Activated naive CD8-positive, alpha-beta T cell (primary cell): ENCODE data around the gene SLC25A47.
"Not testable (repeated sequence)": the region's sequence is repeated elsewhere in the genome, so short reads cannot be mapped to it uniquely, and the experiment has no call there.

Source experiments
- H3K27ac Mint-ChIP-seq: one replicate; pipeline ENCODE4 v1.8.0; 2021; ENCODE audit warnings: mixed read lengths
- H3K27me3 Mint-ChIP-seq: one replicate; pipeline ENCODE4 v1.8.0; 2021; ENCODE audit warnings: mixed read lengths
- H3K36me3 Mint-ChIP-seq: one replicate; pipeline ENCODE4 v1.8.0; 2021; ENCODE audit warnings: mixed read lengths
- H3K4me1 Mint-ChIP-seq: one replicate; pipeline ENCODE4 v1.8.0; 2021; ENCODE audit warnings: low read depth, mixed read lengths
- H3K4me3 Mint-ChIP-seq: one replicate; pipeline ENCODE4 v1.8.0; 2021; ENCODE audit warnings: mild to moderate bottlenecking, mixed read lengths
- H3K9me3 Mint-ChIP-seq: one replicate; pipeline ENCODE4 v1.8.0; 2021; ENCODE audit warnings: low read depth, mixed read lengths

Gene SLC25A47

DNA sequence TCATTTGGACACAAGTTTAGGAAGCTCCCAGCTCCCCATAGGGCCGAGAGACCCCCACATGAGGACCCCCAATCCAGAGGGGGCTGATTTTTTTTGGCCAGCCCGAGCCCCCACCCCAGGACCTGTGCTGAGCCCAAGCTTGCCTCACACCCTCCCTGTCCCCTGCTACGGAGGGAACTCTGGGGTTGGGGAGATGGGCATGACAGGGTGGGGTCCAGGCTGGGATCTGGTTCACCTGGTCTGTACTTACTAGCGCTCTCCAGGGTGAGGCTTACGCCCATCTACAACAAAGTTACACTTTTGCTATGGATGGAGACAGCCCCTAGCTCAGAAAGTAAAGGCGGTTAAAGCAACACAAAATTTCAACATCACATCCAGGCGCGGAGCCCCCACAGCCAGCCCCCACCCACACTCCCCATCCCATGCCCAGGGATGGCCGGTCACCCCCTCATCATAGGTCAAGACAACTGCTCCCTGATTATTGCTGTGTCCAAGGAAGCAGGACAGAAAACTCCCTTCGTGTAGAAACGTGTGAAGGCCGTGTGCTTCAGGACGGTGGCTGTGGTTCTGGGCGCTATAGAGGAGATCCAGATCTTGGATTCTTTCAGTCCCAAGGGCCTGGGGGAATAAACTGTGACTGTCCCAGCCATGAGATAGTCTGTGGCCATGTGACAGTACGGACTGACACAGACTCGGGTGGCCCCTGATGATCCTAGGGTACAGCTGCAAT lies 27.6 kb upstream of the SLC25A47 start:
- no peaks in the 10 kb centered on the region for H3K27me3 Mint-ChIP-seq
- H3K27ac Mint-ChIP-seq: no peak overlapping the region
- H3K36me3 Mint-ChIP-seq: no peaks in the 10 kb centered on the region
- no peak overlapping the region for H3K4me3 Mint-ChIP-seq
- no peaks in the 10 kb centered on the region for H3K9me3 Mint-ChIP-seq
- H3K4me1 Mint-ChIP-seq: peaks cover 2% of the 10 kb centered on the region

DNA sequence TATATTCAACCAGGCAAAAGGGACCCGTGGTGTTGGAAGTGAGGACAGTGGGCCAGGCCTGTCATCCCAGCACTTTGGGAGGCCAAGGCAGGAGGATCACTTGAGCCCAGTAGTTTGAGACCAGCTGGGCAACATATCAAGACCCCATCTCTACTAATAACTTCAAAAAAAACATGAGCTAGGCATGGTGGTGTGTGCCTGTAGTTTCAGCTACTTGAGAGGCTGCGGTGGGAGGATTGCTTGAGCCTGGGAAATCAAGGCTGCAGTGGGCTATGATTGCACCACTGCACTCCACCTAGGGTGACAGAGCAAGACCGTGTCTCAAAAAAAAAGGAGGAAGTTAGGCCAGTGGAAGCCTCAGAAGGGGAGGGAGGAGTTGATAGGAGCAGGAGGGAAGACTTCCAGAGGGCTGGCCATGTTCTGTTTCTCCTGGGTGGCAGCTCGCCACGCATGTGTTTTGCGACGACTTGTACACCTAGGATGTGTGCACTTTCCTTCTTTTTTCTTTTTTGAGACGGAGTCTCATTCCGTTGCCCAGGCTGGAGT lies 27.0 kb upstream of the SLC25A47 start:
- no peaks in the 10 kb centered on the region for H3K27me3 Mint-ChIP-seq
- peaks cover 2% of the 10 kb centered on the region for H3K4me1 Mint-ChIP-seq
- no peaks in the 10 kb centered on the region for H3K36me3 Mint-ChIP-seq
- H3K27ac Mint-ChIP-seq: peak overlapping the region; percentile 64
- H3K9me3 Mint-ChIP-seq: no peaks in the 10 kb centered on the region
- H3K4me3 Mint-ChIP-seq: no peak overlapping the region

DNA sequence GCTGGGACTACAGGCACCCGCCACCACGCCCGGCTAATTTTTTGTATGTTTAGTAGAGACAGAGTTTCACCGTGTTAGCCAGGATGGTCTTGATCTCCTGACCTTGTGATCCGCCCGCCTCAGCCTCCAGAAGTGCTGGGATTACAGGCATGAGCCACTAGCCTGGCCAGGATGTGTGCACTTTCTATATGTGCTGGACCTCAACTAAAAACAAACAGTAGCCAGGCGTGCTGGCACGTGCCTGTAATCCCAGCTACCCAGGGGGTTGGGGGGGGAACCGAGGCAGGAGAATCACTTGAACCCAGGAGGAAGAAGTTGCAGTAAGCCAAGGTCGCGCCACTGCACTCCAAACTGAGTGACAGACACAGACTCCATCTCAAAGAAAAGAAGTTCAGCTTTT lies 26.4 kb upstream of the SLC25A47 start:
- H3K36me3 Mint-ChIP-seq, H3K27me3 Mint-ChIP-seq, H3K4me1 Mint-ChIP-seq, H3K27ac Mint-ChIP-seq, H3K9me3 Mint-ChIP-seq, H3K4me3 Mint-ChIP-seq: not testable (repeated sequence)

DNA sequence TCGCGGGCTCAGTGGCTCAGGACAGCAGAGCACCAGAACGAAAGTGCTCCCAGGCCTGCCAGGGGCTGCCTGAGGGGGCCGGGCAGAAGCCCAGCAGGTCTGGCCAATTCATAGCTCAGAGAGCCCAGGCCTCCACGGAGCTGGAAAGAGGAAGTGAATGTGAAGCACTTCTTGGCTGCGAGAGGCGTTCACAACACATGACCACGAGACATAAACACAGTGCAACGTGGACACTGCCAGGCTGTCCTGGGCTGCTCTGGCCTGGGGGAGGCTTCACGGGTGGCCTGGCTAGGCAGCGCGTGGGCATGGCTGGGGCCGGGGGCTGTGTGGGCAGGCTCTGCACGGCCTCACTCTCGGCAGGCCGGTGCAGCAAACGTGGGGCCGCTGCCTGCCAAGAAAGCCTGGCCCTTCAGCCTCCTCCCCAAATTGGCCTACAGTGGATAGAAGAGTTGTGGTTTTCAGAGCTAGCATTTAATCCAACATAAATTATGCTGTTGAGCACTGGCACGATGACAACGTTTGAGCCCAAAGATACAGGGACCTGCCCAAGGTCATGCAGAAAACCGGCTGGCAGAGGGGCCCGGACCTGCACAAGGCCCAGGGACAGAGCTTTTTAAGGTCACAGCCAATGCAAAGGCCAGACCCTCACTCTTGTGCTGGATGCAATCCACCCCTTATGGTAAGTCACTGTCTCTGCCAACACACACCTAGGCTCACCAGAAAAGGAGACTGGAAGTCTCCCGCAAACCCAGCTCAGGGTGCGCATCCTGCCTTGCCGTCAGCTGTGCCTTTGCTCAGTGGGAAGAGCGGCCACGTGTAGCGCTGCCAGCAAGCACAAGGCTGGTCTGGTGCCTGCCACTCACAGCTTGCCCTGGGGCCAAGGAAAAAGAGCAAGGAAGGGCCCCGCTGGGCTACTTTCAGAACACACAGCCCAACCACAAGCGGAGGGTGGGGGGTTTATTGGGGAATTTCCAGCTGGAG lies 25.5 kb upstream of the SLC25A47 start:
- H3K4me3 Mint-ChIP-seq: no peak overlapping the region
- H3K36me3 Mint-ChIP-seq: no peaks in the 10 kb centered on the region
- no peaks in the 10 kb centered on the region for H3K9me3 Mint-ChIP-seq
- H3K4me1 Mint-ChIP-seq: peaks cover 2% of the 10 kb centered on the region
- no peaks in the 10 kb centered on the region for H3K27me3 Mint-ChIP-seq
- no peak overlapping the region for H3K27ac Mint-ChIP-seq

DNA sequence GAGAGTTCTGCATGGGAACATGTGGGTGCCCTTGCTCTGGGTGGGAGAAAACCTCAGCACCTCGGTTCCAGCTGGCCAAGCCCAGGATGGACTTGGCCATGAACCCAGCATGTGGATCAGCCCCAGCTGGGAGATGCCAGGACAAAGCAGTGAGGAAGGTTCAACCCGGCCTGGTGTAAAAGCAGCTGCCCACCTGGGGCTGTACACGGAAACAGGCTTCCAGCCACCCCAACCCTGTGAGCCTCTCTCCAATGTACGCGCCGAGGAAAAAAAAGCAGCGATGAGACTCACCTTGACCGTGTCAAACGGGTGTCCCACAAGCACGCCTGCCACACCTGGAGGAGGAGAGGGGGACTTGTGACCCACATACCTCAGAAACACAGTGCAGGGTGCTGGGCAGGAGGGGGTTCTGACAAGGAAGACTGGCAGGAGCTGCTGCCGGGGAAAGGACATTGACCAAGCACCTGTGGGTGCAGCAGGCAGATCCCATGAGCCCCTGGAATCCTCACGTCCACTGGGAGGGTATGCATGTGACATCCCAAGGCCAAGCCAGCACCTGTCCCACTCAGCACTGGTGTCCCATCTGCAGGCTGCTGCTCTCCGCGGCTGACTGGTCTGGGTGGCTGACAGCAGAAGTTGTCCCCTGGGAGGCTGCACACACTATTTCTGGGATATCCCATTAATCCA lies 24.4 kb upstream of the SLC25A47 start:
- H3K9me3 Mint-ChIP-seq: no peaks in the 10 kb centered on the region
- H3K27me3 Mint-ChIP-seq: no peaks in the 10 kb centered on the region
- H3K4me3 Mint-ChIP-seq: no peak overlapping the region
- no peak overlapping the region for H3K27ac Mint-ChIP-seq
- H3K36me3 Mint-ChIP-seq: no peaks in the 10 kb centered on the region
- peaks cover 2% of the 10 kb centered on the region for H3K4me1 Mint-ChIP-seq

DNA sequence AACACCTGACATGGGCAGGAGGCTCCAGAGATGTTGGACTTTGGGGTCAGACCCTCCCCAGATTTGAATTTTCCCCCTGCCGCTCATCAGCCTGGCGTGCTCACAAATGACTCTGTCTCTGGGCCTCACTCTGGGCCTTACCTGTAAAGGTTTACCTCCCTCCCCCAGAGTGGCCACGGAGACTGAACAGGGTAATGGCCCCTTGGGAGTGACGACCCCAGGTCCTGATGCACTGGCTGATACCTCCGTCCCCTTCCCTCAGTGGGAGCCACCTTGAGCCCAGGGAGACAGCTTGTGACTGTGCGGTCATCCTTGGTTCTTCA lies 23.9 kb upstream of the SLC25A47 start:
- H3K4me1 Mint-ChIP-seq: peaks cover 4% of the 10 kb centered on the region
- H3K27ac Mint-ChIP-seq: no peak overlapping the region
- H3K27me3 Mint-ChIP-seq: no peaks in the 10 kb centered on the region
- H3K4me3 Mint-ChIP-seq: no peak overlapping the region
- H3K9me3 Mint-ChIP-seq: no peaks in the 10 kb centered on the region
- no peaks in the 10 kb centered on the region for H3K36me3 Mint-ChIP-seq

DNA sequence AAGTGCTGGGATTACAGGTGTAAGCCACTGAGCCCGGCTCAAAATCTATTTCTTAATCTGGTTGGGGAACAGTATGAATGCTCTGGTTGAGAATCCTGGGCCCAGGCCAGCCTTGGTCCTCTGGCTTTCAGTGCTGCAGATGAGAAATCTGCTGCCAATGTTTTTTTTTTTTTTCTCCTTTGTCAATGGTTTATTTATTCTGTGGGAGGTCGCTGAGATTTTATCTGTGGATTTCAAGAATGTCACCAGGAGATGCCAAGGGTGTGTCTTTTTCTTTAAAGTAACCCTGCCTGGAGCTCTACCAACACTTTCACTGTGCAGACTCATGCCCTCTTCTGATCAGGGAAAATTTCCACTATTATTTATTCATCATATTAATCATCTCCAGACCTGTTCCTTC lies 20.5 kb upstream of the SLC25A47 start:
- Mint-ChIP-seq H3K36me3 (no peaks in the 10 kb centered on the region), H3K4me3 (no peak overlapping the region), H3K9me3 (no peaks in the 10 kb centered on the region), H3K27me3 (no peaks in the 10 kb centered on the region), H3K27ac (no peak overlapping the region), H3K4me1 (peaks cover 10% of the 10 kb centered on the region)

DNA sequence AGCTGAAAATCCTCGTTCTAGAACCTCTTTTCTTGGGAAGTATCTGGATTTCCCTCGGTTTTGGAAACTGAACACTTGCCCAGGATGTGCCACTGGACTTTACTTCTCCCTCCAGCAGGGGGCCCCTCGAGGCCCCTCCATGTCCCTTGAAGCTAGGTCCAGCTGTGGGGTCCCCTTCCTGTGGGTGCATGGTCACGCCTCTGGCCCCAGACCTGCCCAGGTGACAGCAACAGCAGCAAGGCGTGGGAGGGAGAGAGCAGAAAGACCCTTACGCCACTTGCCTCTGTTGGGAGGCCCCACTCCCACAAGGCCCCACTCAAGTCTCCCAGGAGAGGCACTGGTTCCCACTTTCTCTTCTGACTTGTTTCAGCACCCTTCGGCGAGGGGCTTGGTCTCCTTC lies 20.0 kb upstream of the SLC25A47 start:
- no peaks in the 10 kb centered on the region for H3K36me3 Mint-ChIP-seq
- no peak overlapping the region for H3K4me3 Mint-ChIP-seq
- no peaks in the 10 kb centered on the region for H3K9me3 Mint-ChIP-seq
- no peak overlapping the region for H3K27ac Mint-ChIP-seq
- H3K27me3 Mint-ChIP-seq: no peaks in the 10 kb centered on the region
- H3K4me1 Mint-ChIP-seq: peaks cover 10% of the 10 kb centered on the region

DNA sequence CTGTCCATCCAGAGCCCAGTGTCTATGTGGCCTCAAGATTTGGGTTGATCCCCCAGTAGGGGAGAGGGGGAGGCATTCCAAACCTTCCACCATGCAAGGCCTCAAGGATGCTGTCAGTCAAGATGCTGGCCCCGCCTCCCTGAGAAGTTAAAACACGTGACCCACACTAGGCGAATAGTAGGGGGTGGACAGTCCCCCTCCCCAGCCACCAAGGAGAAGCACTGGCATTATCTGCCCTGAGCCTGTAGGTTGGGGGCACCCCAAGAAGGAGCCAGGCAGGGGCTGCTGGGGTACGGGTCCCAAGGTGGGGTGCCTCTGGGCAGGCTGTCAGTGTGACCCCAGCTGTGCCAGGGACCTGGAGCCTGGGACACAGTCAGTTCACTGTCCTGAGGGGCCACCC lies 19.2 kb upstream of the SLC25A47 start:
- H3K4me3 Mint-ChIP-seq: no peak overlapping the region
- H3K9me3 Mint-ChIP-seq: no peaks in the 10 kb centered on the region
- no peaks in the 10 kb centered on the region for H3K36me3 Mint-ChIP-seq
- H3K4me1 Mint-ChIP-seq: peaks cover 10% of the 10 kb centered on the region
- no peaks in the 10 kb centered on the region for H3K27me3 Mint-ChIP-seq
- no peak overlapping the region for H3K27ac Mint-ChIP-seq

DNA sequence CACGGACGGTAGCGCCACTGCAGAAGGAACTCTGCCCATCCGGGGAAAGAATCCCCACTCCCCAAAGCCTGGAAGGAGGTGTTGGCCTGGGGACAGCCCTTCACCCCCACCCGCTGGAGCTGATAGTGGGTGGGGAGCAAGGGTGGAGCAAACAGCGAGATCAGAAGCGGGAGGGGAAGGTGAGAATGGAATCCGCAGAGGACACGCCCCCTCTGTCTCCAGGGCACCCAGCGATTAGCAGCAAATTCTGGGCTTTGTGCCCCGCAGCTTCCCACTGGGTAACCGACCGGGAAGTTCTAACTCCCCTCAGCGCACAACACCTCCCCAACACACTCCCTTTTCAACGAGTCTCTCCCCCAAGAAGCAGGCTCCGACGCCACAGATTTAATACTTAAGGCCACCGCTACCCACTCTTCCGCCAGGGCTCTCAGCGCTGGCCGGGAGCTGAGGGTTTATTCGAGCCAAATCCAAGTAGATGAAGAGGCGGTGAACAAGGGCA lies 18.3 kb upstream of the SLC25A47 start:
- Mint-ChIP-seq H3K9me3 (no peaks in the 10 kb centered on the region), H3K27me3 (no peaks in the 10 kb centered on the region), H3K4me1 (peaks cover 10% of the 10 kb centered on the region), H3K36me3 (no peaks in the 10 kb centered on the region), H3K27ac (peak overlapping the region; percentile 61), H3K4me3 (peak overlapping the region; percentile 86)

DNA sequence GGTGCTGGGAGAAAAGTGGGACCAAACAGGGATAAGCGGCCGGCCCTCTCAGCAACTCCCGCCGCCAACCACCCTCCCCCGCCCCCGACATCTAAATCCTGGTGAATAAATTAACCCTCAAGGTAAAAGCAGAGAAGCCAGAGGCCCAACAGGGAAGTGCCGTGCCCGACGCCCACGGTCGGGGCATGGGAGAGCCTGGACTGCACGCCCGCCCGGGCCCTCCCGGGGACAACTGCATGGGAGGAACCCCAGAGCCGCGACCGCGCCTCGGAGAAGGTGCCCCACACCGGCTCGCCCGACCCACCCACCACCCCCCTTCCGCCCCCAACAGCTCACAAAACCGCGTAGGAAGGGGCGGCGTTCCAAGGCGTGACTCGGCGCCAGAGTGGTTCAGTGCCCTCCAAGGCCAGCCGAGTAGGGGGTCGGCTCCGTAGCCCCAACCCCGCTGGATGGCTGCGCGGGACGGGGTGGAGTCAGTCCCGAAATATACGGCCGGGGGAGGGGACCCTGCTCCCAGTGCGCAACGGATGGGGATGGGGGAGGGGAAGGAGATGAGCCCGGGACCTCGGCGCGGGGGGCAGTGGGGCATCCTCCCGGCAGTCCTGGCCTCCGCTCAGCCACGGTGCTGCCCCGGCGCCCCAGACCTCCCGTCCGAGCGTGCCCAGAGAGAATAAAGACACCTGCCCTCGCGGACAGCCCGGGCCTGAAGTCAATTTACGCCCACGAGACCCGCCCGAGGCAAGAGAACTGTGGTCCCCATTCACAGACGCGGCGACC lies 17.6 kb upstream of the SLC25A47 start:
- Mint-ChIP-seq H3K36me3 (no peaks in the 10 kb centered on the region), H3K4me1 (peaks cover 10% of the 10 kb centered on the region), H3K27ac (peak overlapping the region; percentile 61), H3K27me3 (no peaks in the 10 kb centered on the region), H3K4me3 (peak overlapping the region; percentile 86), H3K9me3 (no peaks in the 10 kb centered on the region)

DNA sequence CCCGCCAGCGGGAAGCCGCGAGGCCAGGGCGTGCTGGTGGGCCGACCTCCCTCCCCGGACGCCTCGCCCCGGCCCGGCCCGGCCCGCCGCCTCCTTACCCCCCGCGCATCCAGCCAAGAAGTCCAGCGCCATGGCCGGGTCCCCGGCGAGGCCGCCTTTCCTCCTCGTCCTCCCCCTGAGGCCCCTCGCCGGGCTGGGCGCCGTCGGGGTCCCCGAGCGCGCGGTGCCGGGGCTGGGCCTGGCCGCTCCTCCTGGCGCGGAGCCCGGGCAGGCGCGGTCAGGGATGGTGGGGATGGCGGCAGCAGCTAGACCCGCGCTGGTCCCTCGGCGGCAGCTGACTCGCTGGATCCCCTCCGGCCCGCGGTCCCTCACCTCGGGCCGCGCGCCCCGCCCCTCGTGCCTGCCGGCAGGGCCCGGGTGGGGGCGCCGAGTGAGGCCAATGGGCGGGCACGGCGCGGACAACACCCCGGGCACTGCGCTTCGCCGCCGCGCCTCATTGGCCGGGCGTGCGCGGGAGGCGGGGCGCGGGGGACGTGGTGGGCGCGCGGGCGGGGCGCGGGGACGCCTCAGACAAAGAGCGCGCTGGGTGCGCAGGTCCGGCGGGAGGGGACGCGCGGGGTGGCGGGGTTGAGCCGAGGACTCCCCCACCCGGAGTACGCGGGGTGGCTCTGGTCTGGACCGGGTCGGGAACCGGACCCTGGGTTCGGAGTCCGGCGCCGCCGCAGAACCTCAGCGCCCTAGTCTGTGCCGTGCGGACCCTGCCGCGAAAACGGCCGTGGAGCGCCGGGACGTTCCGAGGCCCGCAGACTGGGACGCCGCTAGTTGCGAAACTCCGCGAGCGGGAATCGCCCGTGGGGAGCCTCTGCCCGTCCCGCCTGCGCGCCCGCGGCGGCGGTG lies 16.8 kb upstream of the SLC25A47 start, which contains the start of gene SLC25A29:
SLC25A29 (minus strand) TSS at position 344 of the 897 bp plus-strand sequence; CDS start at position 132, 212 bp downstream.
- H3K27me3 Mint-ChIP-seq: no peaks in the 10 kb centered on the region
- peaks cover 10% of the 10 kb centered on the region for H3K4me1 Mint-ChIP-seq
- H3K27ac Mint-ChIP-seq: peak within 1 kb of the TSS; percentile 61
- no peaks in the 10 kb centered on the region for H3K9me3 Mint-ChIP-seq
- H3K4me3 Mint-ChIP-seq: peak within 1 kb of the TSS; percentile 86
- no peaks in the 10 kb centered on the region for H3K36me3 Mint-ChIP-seq

DNA sequence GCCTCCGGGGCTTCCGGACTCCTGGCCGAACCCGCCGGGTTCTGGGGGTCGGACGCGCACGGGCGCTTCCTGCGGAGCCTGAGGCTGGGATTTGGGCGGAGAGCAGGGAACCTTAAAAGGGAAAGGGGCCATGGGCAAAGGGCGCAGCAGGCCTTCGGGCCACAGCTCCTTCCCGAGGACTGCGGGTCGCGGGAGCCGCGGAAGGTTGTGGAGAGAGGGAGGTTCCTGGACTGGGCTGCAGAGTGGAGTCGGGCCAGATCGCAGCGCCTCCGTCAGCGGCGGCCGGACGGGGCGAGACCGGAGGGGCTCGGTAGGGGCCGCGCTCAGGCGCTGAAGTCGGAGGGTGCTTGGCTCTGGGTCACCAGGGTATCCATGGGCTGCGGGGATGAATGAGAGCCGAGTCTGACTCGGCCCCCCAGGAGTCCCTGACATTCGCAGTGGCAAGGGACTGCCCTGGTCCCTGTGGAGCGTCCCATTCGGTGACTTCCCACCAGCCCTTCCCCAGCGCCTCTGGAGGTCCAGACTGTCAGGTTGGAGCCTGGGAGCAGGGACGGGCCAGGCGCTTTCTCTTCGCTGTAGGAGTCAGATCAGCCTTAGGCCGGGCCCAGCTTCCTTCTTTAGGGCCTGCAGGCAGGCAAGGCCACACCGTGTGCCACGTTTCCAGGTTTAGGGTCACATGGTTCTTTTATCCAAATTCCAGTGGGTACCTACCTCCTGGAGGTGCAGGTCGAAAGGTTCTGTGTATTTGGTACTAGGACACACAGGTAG lies 16.0 kb upstream of the SLC25A47 start:
- Mint-ChIP-seq H3K27ac (no peak overlapping the region), H3K4me3 (peak overlapping the region; percentile 70), H3K27me3 (no peaks in the 10 kb centered on the region), H3K36me3 (no peaks in the 10 kb centered on the region), H3K9me3 (no peaks in the 10 kb centered on the region), H3K4me1 (peaks cover 10% of the 10 kb centered on the region)
